Activated CD4-positive, alpha-beta memory T cell treated with anti-CD3 and anti-CD28 coated beads for 36 hours (primary cell): ENCODE data around the gene CACNA1C. TPM values are rescaled to one million over a fixed set of nuclear protein-coding genes. Genes with fewer than 3 reads are reported as not detected.

Experiments used
- CTCF ChIA-PET: fragments of 350-600 bp; sonication (Branson Sonifier 250); formaldehyde crosslinking; loops from one replicate; lab custom pipeline; 2021; ENCODE audit warnings: antibody characterized with exemption, inconsistent platforms; lab: Charles Lee
- POLR2A ChIA-PET: fragments of 350-600 bp; sonication (Branson Sonifier 250); formaldehyde crosslinking; loops from one replicate; lab custom pipeline; 2021; ENCODE audit warnings: antibody characterized with exemption; lab: Charles Lee
- DNase-seq: peaks from one replicate; pipeline ENCODE4 v3.0.0-alpha.2; 2020
- H3K27ac Mint-ChIP-seq: one replicate; pipeline ENCODE4 v1.8.0; 2021; ENCODE audit warnings: mixed read lengths
- H3K27me3 Mint-ChIP-seq: one replicate; pipeline ENCODE4 v1.8.0; 2021; ENCODE audit warnings: mixed read lengths
- H3K36me3 Mint-ChIP-seq: one replicate; pipeline ENCODE4 v1.8.0; 2021; ENCODE audit warnings: mixed read lengths
- H3K4me1 Mint-ChIP-seq: one replicate; pipeline ENCODE4 v1.8.0; 2021; ENCODE audit warnings: low read depth, mixed read lengths
- H3K4me3 Mint-ChIP-seq: one replicate; pipeline ENCODE4 v1.8.0; 2021; ENCODE audit warnings: mild to moderate bottlenecking, mixed read lengths
- H3K9me3 Mint-ChIP-seq: one replicate; pipeline ENCODE4 v1.8.0; 2021; ENCODE audit warnings: mixed read lengths
- intact Hi-C: fragments of 100-400 bp; cut with micrococcal nuclease; formaldehyde crosslinking; loops from one replicate; pipeline ENCODE4 v1.15.1; 2023
- total RNA-seq, 2 experiments: library from RNA; stranded (reverse); gene quantifications; one replicate each; pipeline ENCODE4 v1.2.3, GENCODE V29; 2021

The CACNA1C gene
- total RNA-seq, 2 experiments from 2014 or later = 0.07 to 0.12 TPM

DNA sequence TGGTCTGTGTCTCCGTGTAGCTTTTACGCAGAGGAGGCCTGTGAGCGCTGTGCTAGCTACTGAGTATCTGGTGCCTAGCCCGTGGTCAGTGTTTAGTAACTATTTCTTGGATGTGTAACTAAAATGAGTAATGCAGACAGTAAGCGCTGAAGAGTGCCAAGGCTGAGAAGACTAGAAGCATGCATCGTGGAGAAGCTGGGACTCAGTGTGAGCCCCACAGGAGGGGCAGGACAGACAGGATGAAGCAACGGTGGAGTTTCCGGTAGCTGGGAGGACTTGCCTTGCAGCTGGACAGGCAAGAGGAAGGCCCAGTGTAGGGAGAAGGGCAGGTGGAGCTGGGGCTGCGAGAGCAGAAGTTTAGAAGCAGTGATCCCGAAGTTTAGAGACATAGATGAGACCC lies 508.6 kb downstream of the CACNA1C start:
- Mint-ChIP-seq H3K27me3 (peaks cover 4% of the 10 kb centered on the region), H3K9me3 (no peaks in the 10 kb centered on the region), H3K36me3 (no peaks in the 10 kb centered on the region), H3K4me1 (no peaks in the 10 kb centered on the region), H3K4me3 (no peak overlapping the region), H3K27ac (no peak overlapping the region)
- intact Hi-C loops = no loop called here
- no peak for DNase-seq
- ChIA-PET POLR2A (no interaction called here), CTCF (no interaction called here)

DNA sequence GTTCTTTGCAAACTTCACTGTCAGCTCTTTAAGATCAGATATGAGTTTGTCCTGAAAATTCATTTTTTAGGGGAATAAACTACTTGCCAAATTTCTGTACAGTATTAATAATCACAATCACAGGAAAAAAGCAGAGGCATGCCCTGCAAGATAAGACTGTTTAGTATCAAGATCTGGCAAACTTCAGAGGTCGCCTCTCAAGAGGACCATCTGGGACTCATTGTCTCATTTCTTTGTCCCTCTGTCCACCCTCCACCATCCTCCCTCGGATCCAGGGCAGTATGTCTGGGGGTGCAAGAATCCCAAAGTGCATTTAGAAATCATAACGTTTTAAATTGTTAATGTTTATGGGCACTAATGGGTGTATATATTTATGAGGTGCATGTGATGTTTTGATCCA lies 509.6 kb downstream of the CACNA1C start:
- Mint-ChIP-seq H3K4me3 (no peak overlapping the region), H3K4me1 (no peaks in the 10 kb centered on the region), H3K27ac (no peak overlapping the region), H3K27me3 (peaks cover 4% of the 10 kb centered on the region), H3K36me3 (no peaks in the 10 kb centered on the region), H3K9me3 (no peaks in the 10 kb centered on the region)
- no peak for DNase-seq
- intact Hi-C loops = no loop called here
- CTCF ChIA-PET = no interaction called here
- POLR2A ChIA-PET = no interaction called here

DNA sequence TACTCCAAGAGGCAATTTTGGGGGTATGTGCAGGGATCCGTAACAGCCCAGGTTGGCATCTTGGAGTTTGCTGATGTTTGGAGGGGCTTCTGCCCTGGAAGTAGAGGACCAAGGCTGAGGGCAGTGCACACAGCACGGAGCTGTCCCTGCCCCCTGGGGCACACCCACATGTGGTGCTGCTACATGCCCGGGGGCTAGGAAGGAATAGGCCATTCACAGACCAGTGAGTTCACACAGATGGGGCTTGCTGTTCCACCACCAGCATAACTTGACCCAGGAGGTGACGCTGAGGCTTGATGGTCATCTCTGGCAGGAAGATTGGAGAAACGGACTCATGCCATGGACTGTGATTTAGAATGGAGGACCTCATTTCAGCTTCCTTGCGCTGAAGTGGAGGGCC lies 510.9 kb downstream of the CACNA1C start:
- Mint-ChIP-seq H3K4me1 (no peaks in the 10 kb centered on the region), H3K27me3 (peaks cover 4% of the 10 kb centered on the region), H3K9me3 (no peaks in the 10 kb centered on the region), H3K27ac (no peak overlapping the region), H3K36me3 (no peaks in the 10 kb centered on the region), H3K4me3 (no peak overlapping the region)
- intact Hi-C loops = no loop called here
- ChIA-PET POLR2A (no interaction called here), CTCF (interaction anchor here (1.2 kb wide), 1 partner anchor 19 kb away, joined by 3 read pairs; no protein-coding TSS in a partner anchor)
- no peak for DNase-seq

DNA sequence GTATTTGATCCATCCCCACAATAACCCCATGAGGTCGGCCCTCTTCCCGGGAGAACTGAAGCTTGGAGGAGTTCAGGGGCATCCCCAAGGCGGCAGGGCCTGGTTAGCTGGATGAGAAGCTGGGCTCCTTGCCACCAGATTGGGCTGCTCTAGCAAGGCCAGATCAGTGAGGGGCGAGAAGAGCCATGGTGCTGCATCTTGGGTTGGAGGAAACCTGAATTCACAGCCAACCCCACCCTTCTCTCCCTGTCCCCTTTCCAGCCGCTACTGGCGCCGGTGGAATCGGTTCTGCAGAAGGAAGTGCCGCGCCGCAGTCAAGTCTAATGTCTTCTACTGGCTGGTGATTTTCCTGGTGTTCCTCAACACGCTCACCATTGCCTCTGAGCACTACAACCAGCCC lies 513.4 kb downstream of the CACNA1C start:
- no peaks in the 10 kb centered on the region for H3K9me3 Mint-ChIP-seq
- no peak for DNase-seq
- no peaks in the 10 kb centered on the region for H3K36me3 Mint-ChIP-seq
- H3K27ac Mint-ChIP-seq = no peak overlapping the region
- intact Hi-C loops = no loop called here
- H3K27me3 Mint-ChIP-seq = peaks cover 4% of the 10 kb centered on the region
- ChIA-PET CTCF (no interaction called here), POLR2A (no interaction called here)
- H3K4me3 Mint-ChIP-seq = no peak overlapping the region
- H3K4me1 Mint-ChIP-seq = no peaks in the 10 kb centered on the region

DNA sequence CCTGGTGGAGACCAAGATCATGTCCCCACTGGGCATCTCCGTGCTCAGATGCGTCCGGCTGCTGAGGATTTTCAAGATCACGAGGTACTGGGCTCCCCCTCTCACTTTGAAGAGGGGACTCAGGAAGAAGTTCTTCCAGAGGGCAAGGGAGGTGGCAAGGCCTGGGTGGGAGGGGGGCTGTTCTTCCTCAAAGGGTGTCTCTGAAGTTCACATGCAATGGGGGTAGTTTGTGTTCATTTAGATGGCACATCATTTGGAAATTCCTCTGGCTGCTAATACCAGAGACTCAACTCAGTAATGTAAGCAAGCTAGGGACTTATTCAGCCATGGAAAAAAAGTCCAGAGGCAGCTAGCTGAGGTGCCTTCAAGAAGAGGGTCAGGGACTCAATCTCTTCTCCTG lies 514.9 kb downstream of the CACNA1C start:
- H3K4me1 Mint-ChIP-seq = no peaks in the 10 kb centered on the region
- no peak overlapping the region for H3K27ac Mint-ChIP-seq

DNA sequence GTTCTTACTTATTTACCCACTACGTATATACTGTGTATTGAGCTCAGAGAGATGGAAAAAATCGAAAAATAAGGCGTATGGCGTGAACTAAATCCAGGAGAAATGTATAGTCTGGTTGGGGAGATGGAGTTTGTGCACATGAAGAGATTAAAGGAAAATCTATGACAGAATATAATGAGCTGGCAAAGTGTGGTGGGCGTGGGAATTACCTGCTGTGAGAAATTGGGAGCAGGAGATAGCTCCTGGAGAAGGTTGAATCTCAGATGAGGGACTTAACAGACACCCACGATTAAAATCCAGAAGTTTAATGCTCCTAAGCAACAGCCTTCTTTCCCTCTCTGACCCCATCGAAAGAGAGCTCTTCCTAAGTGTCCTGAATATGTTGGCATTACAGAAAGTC lies 517.8 kb downstream of the CACNA1C start:
- DNase-seq = no peak
- intact Hi-C loops = no loop called here
- Mint-ChIP-seq H3K9me3 (no peaks in the 10 kb centered on the region), H3K27me3 (peaks cover 12% of the 10 kb centered on the region), H3K4me1 (no peaks in the 10 kb centered on the region), H3K27ac (no peak overlapping the region), H3K36me3 (no peaks in the 10 kb centered on the region), H3K4me3 (no peak overlapping the region)
- CTCF ChIA-PET = interaction anchor here (0.6 to 2.2 kb wide), 2 partner anchors 13 to 70 kb away, joined by 3 to 7 read pairs; no protein-coding TSS in a partner anchor
- POLR2A ChIA-PET = no interaction called here

More for the DNA sequence above, 514.9 kb downstream of the CACNA1C start:
- Mint-ChIP-seq H3K27me3 (peaks cover 5% of the 10 kb centered on the region), H3K36me3 (no peaks in the 10 kb centered on the region), H3K9me3 (no peaks in the 10 kb centered on the region), H3K4me3 (no peak overlapping the region)
- POLR2A ChIA-PET = no interaction called here
- intact Hi-C loops = no loop called here
- DNase-seq = no peak
- CTCF ChIA-PET = interaction anchor here (0.6 kb wide), 1 partner anchor 461 kb away, joined by 3 read pairs; no protein-coding TSS in a partner anchor

DNA sequence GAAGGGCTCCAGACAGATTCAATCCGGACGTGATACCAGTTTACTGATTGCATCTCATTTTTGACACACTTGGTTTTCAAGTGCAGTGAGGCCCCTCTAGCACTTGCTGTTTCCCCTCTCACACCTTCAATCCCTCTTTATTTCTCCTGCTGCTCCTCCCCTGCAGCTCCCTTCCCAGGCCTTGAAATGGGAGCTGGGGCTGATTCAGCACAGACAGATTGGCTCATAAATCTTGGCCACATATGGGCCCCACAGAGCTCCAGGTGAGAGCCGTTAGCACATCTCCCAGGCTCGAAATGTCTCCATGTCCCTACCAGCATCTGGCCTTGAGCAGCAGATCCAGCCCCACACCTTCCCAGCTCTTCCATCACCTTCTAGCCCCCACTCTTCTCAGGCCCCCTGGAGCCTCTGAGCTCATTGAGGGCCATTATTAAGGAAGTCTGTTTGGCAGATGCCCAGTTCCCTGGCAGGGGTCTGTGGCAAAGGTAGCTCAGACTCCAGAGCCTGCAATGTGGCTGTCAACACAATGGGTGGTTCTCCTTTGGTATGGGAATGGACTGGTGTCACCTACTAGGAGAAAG lies 521.7 kb downstream of the CACNA1C start:
- no peaks in the 10 kb centered on the region for H3K36me3 Mint-ChIP-seq
- no peak overlapping the region for H3K4me3 Mint-ChIP-seq
- intact Hi-C loops = no loop called here
- H3K27ac Mint-ChIP-seq = no peak overlapping the region
- H3K9me3 Mint-ChIP-seq = no peaks in the 10 kb centered on the region
- no peaks in the 10 kb centered on the region for H3K4me1 Mint-ChIP-seq
- ChIA-PET CTCF (interaction anchor here (0.8 kb wide), 1 partner anchor 9 kb away, joined by 3 read pairs; no protein-coding TSS in a partner anchor), POLR2A (no interaction called here)
- peaks cover 12% of the 10 kb centered on the region for H3K27me3 Mint-ChIP-seq
- no peak for DNase-seq

DNA sequence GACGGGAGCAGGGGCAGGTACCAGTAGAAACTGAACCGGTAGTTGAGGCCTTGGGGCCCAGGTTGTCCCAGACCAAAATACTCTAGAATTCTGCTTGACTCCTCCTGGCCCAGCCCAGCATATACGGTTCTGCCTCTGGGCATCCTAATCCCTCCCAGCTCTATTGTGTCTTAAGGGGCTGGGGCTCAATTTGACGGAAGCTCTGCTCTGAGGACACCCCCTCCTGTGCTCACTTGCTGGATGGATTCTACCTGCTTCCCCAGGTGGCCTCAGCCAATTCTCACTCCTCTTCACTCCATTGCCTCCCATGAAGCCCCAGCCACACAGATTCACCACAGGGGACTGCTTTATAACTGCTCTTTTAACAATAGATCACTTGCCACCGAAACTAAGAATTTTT lies 522.5 kb downstream of the CACNA1C start:
- Mint-ChIP-seq H3K36me3 (no peaks in the 10 kb centered on the region), H3K9me3 (no peaks in the 10 kb centered on the region), H3K27ac (no peak overlapping the region), H3K4me3 (no peak overlapping the region), H3K27me3 (peaks cover 12% of the 10 kb centered on the region), H3K4me1 (no peaks in the 10 kb centered on the region)
- intact Hi-C loops = no loop called here
- no peak for DNase-seq
- POLR2A ChIA-PET = no interaction called here
- CTCF ChIA-PET = no interaction called here

DNA sequence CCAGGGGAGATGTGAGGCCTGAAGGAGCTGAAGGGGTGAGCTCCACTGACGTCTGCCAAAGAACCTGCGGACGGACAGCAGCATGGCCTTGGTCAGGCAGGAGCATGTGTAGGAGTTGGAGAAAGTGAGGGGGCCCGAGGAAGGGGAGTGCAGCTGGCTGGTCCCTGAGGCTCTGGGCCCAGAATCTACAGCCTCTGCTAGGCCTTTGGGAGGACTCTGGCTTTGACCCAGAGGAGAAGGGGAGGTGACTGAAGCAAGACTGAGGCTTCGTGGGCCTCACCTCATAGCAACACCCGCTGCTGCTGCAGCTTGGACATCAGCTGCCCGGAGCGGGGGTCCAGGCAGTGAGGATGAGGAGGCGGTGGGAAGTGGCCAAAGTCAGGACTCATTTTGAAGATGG lies 525.4 kb downstream of the CACNA1C start:
- Mint-ChIP-seq H3K4me1 (peaks cover 3% of the 10 kb centered on the region), H3K36me3 (no peaks in the 10 kb centered on the region), H3K27ac (no peak overlapping the region), H3K27me3 (peaks cover 22% of the 10 kb centered on the region), H3K4me3 (no peak overlapping the region), H3K9me3 (no peaks in the 10 kb centered on the region)
- ChIA-PET CTCF (no interaction called here), POLR2A (no interaction called here)
- DNase-seq = no peak
- intact Hi-C loops = no loop called here

DNA sequence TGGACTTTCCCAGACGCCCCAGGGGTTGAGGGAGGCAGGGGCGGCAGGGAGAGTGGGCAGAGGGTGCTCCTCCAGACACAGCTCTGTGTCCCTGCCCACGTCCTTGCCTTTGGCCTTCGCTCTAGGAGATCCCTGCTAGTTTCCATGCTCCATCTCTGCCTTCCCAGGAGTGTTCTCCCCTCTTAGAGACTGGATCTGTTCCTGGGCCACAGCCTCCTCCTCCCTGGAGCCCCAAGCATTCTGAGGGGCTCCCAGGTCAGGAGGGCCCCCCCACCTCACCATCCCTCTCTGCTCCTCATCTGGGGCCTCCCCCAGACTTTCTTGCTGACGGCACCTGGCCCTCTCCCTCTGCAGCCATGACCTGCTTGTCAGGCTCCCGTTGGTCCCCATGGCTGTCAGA lies 526.0 kb downstream of the CACNA1C start:
- Mint-ChIP-seq H3K9me3 (no peaks in the 10 kb centered on the region), H3K4me3 (no peak overlapping the region), H3K4me1 (peaks cover 3% of the 10 kb centered on the region), H3K27me3 (peaks cover 25% of the 10 kb centered on the region), H3K36me3 (no peaks in the 10 kb centered on the region), H3K27ac (no peak overlapping the region)
- CTCF ChIA-PET = no interaction called here
- POLR2A ChIA-PET = no interaction called here
- DNase-seq = no peak
- intact Hi-C loops = no loop called here

DNA sequence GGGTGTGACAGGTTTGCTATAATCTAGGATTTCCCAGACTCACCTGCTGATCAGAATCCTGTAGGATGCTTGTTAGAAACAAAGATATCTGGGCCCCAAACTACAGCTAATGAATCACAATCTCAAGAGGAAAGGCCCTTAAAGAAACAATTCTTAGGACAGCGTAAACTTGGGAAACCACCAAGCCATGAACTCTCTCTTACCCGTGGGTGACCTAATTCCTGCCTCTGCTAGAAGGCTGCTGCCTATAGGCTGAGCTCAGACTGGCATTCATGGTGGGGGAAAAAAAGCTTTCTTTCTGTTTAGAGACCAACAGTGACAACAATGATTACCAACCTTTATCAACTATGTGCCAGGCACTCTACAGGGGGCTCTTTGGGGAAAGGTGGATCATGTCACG lies 528.0 kb downstream of the CACNA1C start:
- DNase-seq = no peak
- Mint-ChIP-seq H3K27me3 (peaks cover 26% of the 10 kb centered on the region), H3K36me3 (no peaks in the 10 kb centered on the region), H3K9me3 (no peaks in the 10 kb centered on the region), H3K4me3 (no peak overlapping the region), H3K4me1 (peaks cover 3% of the 10 kb centered on the region), H3K27ac (no peak overlapping the region)
- intact Hi-C loops = loop anchor here (5.0 kb wide), 2 partner anchors 194 to 784 kb away; no protein-coding TSS in a partner anchor
- POLR2A ChIA-PET = interaction anchor here (0.6 kb wide), 1 partner anchor 81 kb away, joined by 4 read pairs; no protein-coding TSS in a partner anchor
- CTCF ChIA-PET = no interaction called here

DNA sequence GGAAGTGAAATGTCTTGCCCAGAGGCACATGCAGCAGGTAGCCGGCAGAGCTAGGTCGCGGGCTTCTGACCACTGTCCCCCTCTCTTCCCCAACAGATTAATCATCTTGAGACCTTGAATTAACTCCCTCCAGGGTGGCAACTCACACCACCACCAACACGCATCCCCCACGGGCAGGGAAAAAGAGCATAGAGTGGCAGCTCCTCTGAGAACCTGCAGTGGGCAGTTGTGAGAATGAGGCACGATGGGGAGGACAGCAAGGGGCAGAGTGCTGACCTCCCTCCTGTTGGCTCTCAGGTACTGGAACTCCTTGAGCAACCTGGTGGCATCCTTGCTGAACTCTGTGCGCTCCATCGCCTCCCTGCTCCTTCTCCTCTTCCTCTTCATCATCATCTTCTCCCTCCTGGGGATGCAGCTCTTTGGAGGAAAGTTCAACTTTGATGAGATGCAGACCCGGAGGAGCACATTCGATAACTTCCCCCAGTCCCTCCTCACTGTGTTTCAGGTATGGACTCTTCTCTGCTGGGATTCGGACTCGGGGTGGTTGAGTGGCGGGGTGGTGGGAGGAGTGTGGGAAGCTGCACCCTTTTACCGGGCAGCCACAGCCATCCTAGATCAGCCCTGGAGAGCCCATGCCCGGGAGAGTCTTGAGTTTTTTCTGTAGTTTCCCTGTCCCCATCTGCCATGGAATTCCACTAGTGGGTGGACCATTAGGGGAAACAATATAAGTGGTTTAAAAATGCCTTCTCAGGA lies 528.7 kb downstream of the CACNA1C start:
- Mint-ChIP-seq H3K27me3 (peaks cover 26% of the 10 kb centered on the region), H3K4me3 (no peak overlapping the region), H3K9me3 (no peaks in the 10 kb centered on the region), H3K36me3 (no peaks in the 10 kb centered on the region), H3K4me1 (peaks cover 3% of the 10 kb centered on the region), H3K27ac (no peak overlapping the region)
- no peak for DNase-seq
- ChIA-PET POLR2A (no interaction called here), CTCF (interaction anchor here (0.6 to 1.2 kb wide), 2 partner anchors 221 to 223 kb away, joined by 3 read pairs; no protein-coding TSS in a partner anchor)
- intact Hi-C loops = loop anchor here (5.0 kb wide), 2 partner anchors 194 to 784 kb away; no protein-coding TSS in a partner anchor
